Osteoblast (primary cell): Measurements from ENCODE around the gene COMMD10. TPM values are rescaled to one million over a fixed set of nuclear protein-coding genes. Genes with fewer than 3 reads are reported as not detected.
"Not testable (repeated sequence)": the region's sequence is repeated elsewhere in the genome, so short reads cannot be mapped to it uniquely, and the experiment has no call there.

Experiments used
- DNase-seq: peaks from one replicate; pipeline ENCODE4 v3.0.0; 2011; ENCODE audit warnings: low spot score, mixed read lengths; ENCODE audit not compliant: insufficient read length; ENCODE audit errors: missing footprints
- H2AFZ ChIP-seq: 2 replicates; pipeline ENCODE4 v1.6.0; 2011; ENCODE audit warnings: mild to moderate bottlenecking, low read length
- H3K27ac ChIP-seq: 2 replicates; pipeline ENCODE4 v1.5.1; 2011; ENCODE audit warnings: mild to moderate bottlenecking, low read depth, low read length, moderate library complexity
- H3K27me3 ChIP-seq: 2 replicates; pipeline ENCODE4 v1.6.0; 2012; ENCODE audit warnings: mild to moderate bottlenecking, control low read depth, inconsistent platforms, low read length, moderate library complexity; ENCODE audit not compliant: insufficient read depth
- H3K36me3 ChIP-seq: 2 replicates; pipeline ENCODE4 v1.5.1; 2011; ENCODE audit warnings: mild to moderate bottlenecking, low read length, control low read depth, moderate library complexity; ENCODE audit not compliant: insufficient read depth
- H3K4me1 ChIP-seq: 2 replicates; pipeline ENCODE4 v1.5.1; 2011; ENCODE audit warnings: mild to moderate bottlenecking, low read length, control low read depth, moderate library complexity; ENCODE audit not compliant: insufficient read depth
- H3K4me2 ChIP-seq: 2 replicates; pipeline ENCODE4 v1.6.0; 2011; ENCODE audit warnings: mild to moderate bottlenecking, low read length; ENCODE audit not compliant: insufficient read depth
- H3K4me3 ChIP-seq: fragments of 200-600 bp; sonication (generic); 3 replicates; pipeline ENCODE4 v1.5.1; 2012; ENCODE audit warnings: mild to moderate bottlenecking, low read length, inconsistent platforms; ENCODE audit not compliant: insufficient read depth
- H3K79me2 ChIP-seq: 2 replicates; pipeline ENCODE4 v1.6.0; 2012; ENCODE audit warnings: mild to moderate bottlenecking, low read length, control low read depth, inconsistent platforms; ENCODE audit not compliant: insufficient read depth
- H3K9me3 ChIP-seq: 2 replicates; pipeline ENCODE4 v1.5.1; 2011; ENCODE audit warnings: low read depth, low read length, control low read depth
- H4K20me1 ChIP-seq: 2 replicates; pipeline ENCODE4 v1.6.0; 2012; ENCODE audit warnings: mild to moderate bottlenecking, low read length, control low read depth; ENCODE audit not compliant: insufficient read depth
- CTCF ChIP-seq: IDR thresholded peaks from 2 replicates; pipeline ENCODE4 v1.5.1; 2011; ENCODE audit warnings: mild to moderate bottlenecking, low read depth, low read length, moderate library complexity; ENCODE audit errors: extremely low read depth
- total RNA-seq: library from RNA; depleted of rRNA; stranded (reverse); fragments of >200 nt; gene quantifications from 2 replicates; pipeline ENCODE4 v1.2.3, GENCODE V29; 2012

Gene COMMD10
- total RNA-seq, 1 donor, result 29.7 TPM

DNA sequence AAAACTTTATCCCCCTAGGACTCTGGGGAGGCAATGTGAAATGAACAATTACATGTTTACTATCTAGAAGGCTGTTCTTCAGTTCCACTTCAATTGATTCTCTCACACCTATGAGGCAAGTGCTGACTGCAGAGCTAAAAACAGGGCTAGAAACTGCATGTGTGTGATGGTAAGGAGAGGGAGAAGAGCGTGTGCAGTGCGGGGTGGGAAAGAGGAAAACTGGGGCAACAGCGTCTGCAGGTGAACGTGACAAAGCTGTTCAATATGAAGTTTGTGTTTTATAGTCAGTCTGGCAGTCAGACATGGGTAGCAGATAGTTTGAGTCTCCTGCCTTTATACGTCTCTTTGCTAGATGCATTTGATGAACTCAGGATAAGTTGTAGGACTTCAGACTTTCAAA is 6.6 kb upstream of the COMMD10 start:
- no peak for TF ChIP-seq CTCF
- no peak for DNase-seq
- no peak overlapping the region for H2AFZ ChIP-seq
- H3K4me1 ChIP-seq, result no peaks in the 10 kb centered on the region
- no peaks in the 10 kb centered on the region for H3K36me3 ChIP-seq
- no peaks in the 10 kb centered on the region for H4K20me1 ChIP-seq
- H3K4me2 ChIP-seq, result no peak overlapping the region
- H3K27ac ChIP-seq, result no peak overlapping the region
- no peaks in the 10 kb centered on the region for H3K9me3 ChIP-seq
- no peak overlapping the region for H3K4me3 ChIP-seq
- no peaks in the 10 kb centered on the region for H3K79me2 ChIP-seq
- no peaks in the 10 kb centered on the region for H3K27me3 ChIP-seq

- no peaks in the 10 kb centered on the region for H3K9me3 ChIP-seq
- peaks cover 6% of the 10 kb centered on the region for H3K4me1 ChIP-seq
- no peaks in the 10 kb centered on the region for H4K20me1 ChIP-seq
- peak overlapping the region; percentile 78 for H3K4me3 ChIP-seq
- no peaks in the 10 kb centered on the region for H3K27me3 ChIP-seq
- H3K79me2 ChIP-seq, result peaks cover 30% of the 10 kb centered on the region
- peak; percentile 73 for DNase-seq
- no peak for TF ChIP-seq CTCF
- peak overlapping the region; percentile 60 for H3K27ac ChIP-seq
- H3K36me3 ChIP-seq, result no peaks in the 10 kb centered on the region
- H3K4me2 ChIP-seq, result peak overlapping the region; percentile 85
- peak overlapping the region; percentile 92 for H2AFZ ChIP-seq
These were observed 536 bp upstream of the COMMD10 start for GRCh38 chr5:116084287-116084691.

- not testable (repeated sequence) for H3K27ac ChIP-seq, H3K4me1 ChIP-seq, H2AFZ ChIP-seq, H4K20me1 ChIP-seq, H3K27me3 ChIP-seq, DNase-seq, H3K36me3 ChIP-seq, H3K9me3 ChIP-seq
- peak overlapping the region; percentile 78 for H3K4me3 ChIP-seq
- H3K79me2 ChIP-seq, result peaks cover 36% of the 10 kb centered on the region
- peak overlapping the region; percentile 85 for H3K4me2 ChIP-seq
These were observed 1.5 kb downstream of the COMMD10 start for GRCh38 chr5:116086309-116086708.

DNA sequence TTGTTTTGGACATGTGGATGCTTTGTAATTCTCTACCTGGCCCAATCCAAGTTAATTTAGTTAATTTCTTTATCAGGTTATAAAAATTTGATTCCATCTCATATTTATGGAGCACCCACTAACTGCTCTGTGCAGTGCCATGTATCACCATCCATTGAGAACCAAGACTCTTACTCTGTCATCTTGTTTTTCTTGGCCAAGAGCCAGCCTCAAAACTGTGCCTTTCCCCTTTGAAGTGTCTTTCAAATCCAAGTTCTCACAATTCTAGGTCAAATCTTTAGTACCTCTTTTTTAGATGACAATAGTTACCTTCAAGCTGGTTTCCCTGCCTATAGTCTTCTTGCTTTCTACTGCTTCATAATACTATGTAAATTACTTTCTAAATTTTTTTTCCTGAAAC is 3.2 kb downstream of the COMMD10 start:
- Histone ChIP-seq H2AFZ (no peak overlapping the region), H3K79me2 (peaks cover 36% of the 10 kb centered on the region), H4K20me1 (no peaks in the 10 kb centered on the region), H3K27me3 (no peaks in the 10 kb centered on the region), H3K4me2 (no peak overlapping the region), H3K9me3 (no peaks in the 10 kb centered on the region), H3K4me3 (no peak overlapping the region), H3K27ac (no peak overlapping the region), H3K36me3 (peaks cover 5% of the 10 kb centered on the region), H3K4me1 (peaks cover 6% of the 10 kb centered on the region)
- no peak for TF ChIP-seq CTCF
- DNase-seq, result no peak

- no peak for TF ChIP-seq CTCF
- Histone ChIP-seq H2AFZ (no peak overlapping the region), H3K4me3 (no peak overlapping the region), H3K79me2 (peaks cover 30% of the 10 kb centered on the region), H3K9me3 (no peaks in the 10 kb centered on the region), H3K27me3 (no peaks in the 10 kb centered on the region), H4K20me1 (no peaks in the 10 kb centered on the region), H3K4me2 (no peak overlapping the region), H3K4me1 (no peaks in the 10 kb centered on the region), H3K36me3 (peaks cover 22% of the 10 kb centered on the region), H3K27ac (no peak overlapping the region)
- DNase-seq, result no peak
These were observed 5.5 kb downstream of the COMMD10 start for GRCh38 chr5:116090302-116090701.
